COLO668 (cell line): ENCODE measurements around the gene EPHA2.

Source experiments
- DNase-seq: peaks from one replicate; lab custom pipeline; 2025; ENCODE audit not compliant: unreplicated experiment; lab: John Stamatoyannopoulos, UW

EPHA2 gene

GRCh38 chr1:16151196-16151994, 4.5 kb downstream of the EPHA2 start:
- peak; percentile 50 for DNase-seq

DNA sequence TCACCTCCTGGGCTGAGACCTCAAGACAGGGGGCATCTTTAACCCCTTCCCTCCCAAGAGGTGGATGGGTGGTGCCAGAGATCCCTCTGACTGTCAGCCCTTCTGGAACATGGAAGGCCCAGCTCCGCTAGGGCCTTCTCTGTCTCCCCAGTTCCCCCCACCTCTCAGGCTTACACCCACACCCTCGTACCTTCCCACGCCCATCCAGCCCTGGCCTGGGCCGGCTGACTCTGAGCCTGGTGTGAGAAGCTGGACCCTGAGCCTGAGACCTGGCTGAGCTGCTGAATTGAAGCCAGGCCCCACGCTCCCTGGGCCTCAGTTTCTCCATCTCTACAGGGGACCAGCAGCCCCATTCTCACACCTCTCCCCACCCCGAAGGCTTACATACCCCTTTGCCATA, 5.4 kb downstream of the EPHA2 start:
- no peak for DNase-seq

GRCh38 chr1:16149702-16150488, 6.0 kb downstream of the EPHA2 start:
- no peak for DNase-seq

DNA sequence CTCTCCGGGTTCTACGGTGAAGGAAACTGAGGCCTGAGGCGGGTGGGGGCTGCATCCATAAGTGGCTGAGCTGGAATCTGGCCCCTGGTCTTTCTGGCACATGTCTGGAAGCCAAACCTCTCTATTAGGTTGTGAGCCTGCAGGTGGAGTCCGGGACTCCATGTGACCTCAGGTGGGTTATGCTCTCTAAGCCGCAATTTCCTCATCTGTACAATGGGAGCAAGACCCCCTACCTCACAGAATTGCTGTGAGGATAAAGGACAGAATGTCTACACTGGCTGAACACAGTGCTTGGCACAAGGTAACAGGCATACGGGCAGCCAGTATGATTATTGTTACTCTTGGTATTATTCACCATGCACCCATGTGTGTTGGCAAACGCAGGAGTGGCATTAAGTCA, 6.7 kb downstream of the EPHA2 start:
- no peak for DNase-seq

- DNase-seq: no peak
These were observed 7.4 kb downstream of the EPHA2 start for GRCh38 chr1:16148329-16149092.

GRCh38 chr1:16147156-16147926, 8.5 kb downstream of the EPHA2 start:
- no peak for DNase-seq

- DNase-seq: no peak
These were observed 9.4 kb downstream of the EPHA2 start for GRCh38 chr1:16146279-16147155.

- DNase-seq: no peak
These were observed 10.1 kb downstream of the EPHA2 start for GRCh38 chr1:16145662-16146278.

GRCh38 chr1:16145030-16145661, 10.7 kb downstream of the EPHA2 start:
- DNase-seq: peak; percentile 44

- no peak for DNase-seq
These were observed 11.4 kb downstream of the EPHA2 start for GRCh38 chr1:16144325-16145029.

DNA sequence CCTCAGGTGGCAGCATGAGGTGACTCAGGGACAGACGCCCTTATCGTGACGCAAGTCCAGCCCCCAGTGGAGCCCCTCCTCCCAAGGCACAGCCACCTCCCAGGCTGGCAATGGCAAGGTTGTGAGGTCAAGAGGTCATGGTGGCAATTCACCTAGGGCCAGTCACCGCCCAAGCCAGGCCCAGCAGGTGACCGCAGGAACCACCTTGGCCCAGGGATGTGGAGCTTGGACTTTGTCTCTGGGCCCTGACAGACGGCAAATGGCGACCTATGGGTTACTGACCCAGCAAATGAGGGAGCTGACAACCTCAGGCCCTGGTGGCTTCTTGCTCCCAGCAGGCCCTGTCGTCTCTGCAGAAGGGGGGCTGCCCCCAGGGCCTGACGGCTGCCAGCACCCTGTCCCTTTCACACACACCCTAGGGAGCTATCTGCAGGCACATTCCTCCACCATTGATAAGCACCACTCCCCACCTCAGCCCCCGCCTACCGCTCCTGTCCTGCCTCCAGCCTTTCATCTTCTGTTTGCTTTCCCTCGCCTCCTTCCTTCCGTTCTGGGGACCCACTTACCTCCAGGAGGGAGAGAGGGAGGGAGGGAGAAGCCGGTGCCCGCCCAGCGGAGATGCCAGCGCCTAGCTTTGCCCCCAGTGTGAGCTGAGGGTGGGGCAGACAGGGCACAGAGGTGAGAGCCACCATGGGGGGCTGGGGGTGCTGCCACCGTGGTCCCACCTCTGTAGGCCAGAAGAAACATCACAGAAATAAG, 12.1 kb downstream of the EPHA2 start:
- no peak for DNase-seq

- no peak for DNase-seq
These were observed 12.8 kb downstream of the EPHA2 start for GRCh38 chr1:16143005-16143565.

DNA sequence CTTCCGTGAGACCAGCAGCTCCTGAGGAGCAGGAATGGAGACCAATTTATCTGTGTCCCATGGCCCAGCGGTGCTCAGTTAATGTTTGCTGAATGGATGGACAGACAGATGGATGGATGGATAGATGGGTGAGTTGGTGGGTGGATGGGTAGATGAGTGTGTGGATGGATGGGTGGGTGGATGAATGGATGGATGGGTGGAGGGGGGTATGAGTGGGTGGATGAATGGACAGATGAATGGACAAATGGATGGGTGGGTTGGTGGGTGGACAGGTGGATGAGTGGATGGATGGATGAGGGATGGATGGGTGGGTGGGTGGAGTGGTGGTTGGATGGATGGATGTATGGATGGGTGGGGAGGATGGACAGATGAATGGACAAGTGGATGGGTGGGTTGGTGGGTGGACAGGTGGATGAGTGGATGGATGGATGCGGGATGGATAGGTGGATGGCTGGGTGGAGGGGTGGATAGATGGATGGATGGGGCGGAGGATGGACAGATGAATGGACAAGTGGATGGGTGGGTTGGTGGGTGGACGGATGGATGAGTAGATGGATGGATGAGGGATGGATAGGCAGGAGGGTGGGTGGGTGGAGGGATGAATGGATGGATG, 13.4 kb downstream of the EPHA2 start:
- no peak for DNase-seq

GRCh38 chr1:16141573-16142336, 14.1 kb downstream of the EPHA2 start:
- no peak for DNase-seq

GRCh38 chr1:16140068-16140596, 15.7 kb downstream of the EPHA2 start:
- DNase-seq: no peak

DNA sequence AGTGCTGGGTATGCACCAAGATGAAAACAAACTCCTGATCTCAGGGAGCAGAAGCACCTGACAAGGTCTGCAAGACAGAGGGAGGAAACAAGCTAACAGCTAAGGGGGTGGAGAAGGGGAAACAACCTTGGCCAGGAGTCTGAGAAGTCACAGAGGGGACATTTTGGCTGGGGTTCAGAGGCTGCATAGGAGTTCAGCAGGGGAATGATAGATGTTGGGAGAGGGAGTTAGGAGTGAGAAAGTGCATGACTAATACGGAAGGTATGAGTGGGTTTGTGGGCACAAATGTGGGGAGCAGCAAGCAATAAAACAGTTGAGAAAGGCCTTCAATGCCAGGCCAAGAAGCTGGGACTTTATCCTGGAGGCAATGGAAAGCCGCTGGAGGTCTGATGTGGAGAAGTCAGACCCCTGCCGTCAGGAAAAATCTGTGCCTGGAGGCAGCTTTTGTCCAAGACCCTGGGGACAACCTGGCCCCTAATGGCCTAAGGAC, 16.4 kb downstream of the EPHA2 start:
- no peak for DNase-seq
